Hematopoietic multipotent progenitor cell treated with erythropoietin and hydrocortisone succinate and interleukin-3 and kit ligand, for 17 days (in vitro differentiated cells): ENCODE results near the gene ZFYVE19.
A peak's percentile ranks its signal among the peaks of the same experiment; 100 is the strongest.

Experiments
- DNase-seq: peaks from one replicate; pipeline ENCODE4 v3.0.0-alpha.2; 2015; ENCODE audit warnings: low spot score

The ZFYVE19 gene

GRCh38 chr15:40775740-40776536, 31.0 kb upstream of the ZFYVE19 start:
- DNase-seq, result no peak

- DNase-seq, result peak; percentile 61
Measured at GRCh38 chr15:40776537-40777141, 30.2 kb upstream of the ZFYVE19 start.

GRCh38 chr15:40782609-40783227, 24.2 kb upstream of the ZFYVE19 start:
- DNase-seq, result peak; percentile 92

GRCh38 chr15:40785164-40785563, 21.7 kb upstream of the ZFYVE19 start:
- peak; percentile 21 for DNase-seq

GRCh38 chr15:40785814-40786213, 21.1 kb upstream of the ZFYVE19 start:
- no peak for DNase-seq

GRCh38 chr15:40787344-40787841, 19.5 kb upstream of the ZFYVE19 start:
- DNase-seq, result no peak

- DNase-seq, result no peak
Measured at GRCh38 chr15:40787991-40788390, 18.9 kb upstream of the ZFYVE19 start.

- DNase-seq, result no peak
Measured at GRCh38 chr15:40789119-40789518, 17.8 kb upstream of the ZFYVE19 start.

- DNase-seq, result no peak
Measured at GRCh38 chr15:40789999-40790398, 16.9 kb upstream of the ZFYVE19 start.

GRCh38 chr15:40790718-40791117, 16.2 kb upstream of the ZFYVE19 start:
- DNase-seq, result no peak

GRCh38 chr15:40792394-40792793, 14.5 kb upstream of the ZFYVE19 start:
- DNase-seq, result no peak

GRCh38 chr15:40793216-40793989, 13.5 kb upstream of the ZFYVE19 start:
- DNase-seq, result peak; percentile 38

GRCh38 chr15:40796041-40796440, 10.8 kb upstream of the ZFYVE19 start:
- DNase-seq, result no peak

GRCh38 chr15:40796512-40796911, 10.4 kb upstream of the ZFYVE19 start:
- DNase-seq, result no peak

- no peak for DNase-seq
Measured at GRCh38 chr15:40799523-40799922, 7.4 kb upstream of the ZFYVE19 start.

- no peak for DNase-seq
Measured at GRCh38 chr15:40803076-40803475, 3.8 kb upstream of the ZFYVE19 start.

GRCh38 chr15:40803688-40804087, 3.2 kb upstream of the ZFYVE19 start:
- DNase-seq, result no peak

GRCh38 chr15:40806672-40807027, 239 bp upstream of the ZFYVE19 start:
- DNase-seq, result no peak

- no peak for DNase-seq
Measured at GRCh38 chr15:40807888-40808461, 1.1 kb downstream of the ZFYVE19 start.

- no peak for DNase-seq
Measured at GRCh38 chr15:40808861-40809450, 2.1 kb downstream of the ZFYVE19 start.

GRCh38 chr15:40812721-40813425, 6.0 kb downstream of the ZFYVE19 start:
- DNase-seq, result no peak
